Measurements from ENCODE around the gene KIF21B. TPM values are rescaled to one million over a fixed set of nuclear protein-coding genes. Genes with fewer than 3 reads are reported as not detected.

The KIF21B gene
- total and polyA plus RNA-seq, 9 of the 15 experiments (the other 6 are each of a cell fraction or from before 2014, with no cell fraction given) = 0.46 to 13.4 (median 5.9) TPM

- TF ChIP-seq ZKSCAN1 (IDR thresholded peaks at IDR 0.05; ENCODE audit: low read depth, low read length) (no peak), RFX1 (IDR thresholded peaks at IDR 0.05) (peak; percentile 68)
- peaks cover 0 to 5% of the 10 kb centered on the region in 2 experiments; a peak in 3 of 5 replicates for H3K4me1 ChIP-seq (replicated peaks in 1 of 2; ENCODE audit: control insufficient read depth in 2 of 2, insufficient read depth in 2 of 2, low read length in 2 of 2)
- 1% methylated on average over 8 of the region's 8 CpGs for WGBS (ENCODE audit: insufficient coverage, low coverage, missing lambda C conversion rate)
- no TSS peak for BruUV-seq (replicated peaks)
- CTCF ChIA-PET (ENCODE audit: low intra/inter-chr PET ratio) = no interaction called here
- no peak for FAIRE-seq
- POLR2A ChIA-PET = interaction anchor here (0.6 to 1.4 kb wide), 2 partner anchors 10 to 182 kb away, joined by 3 to 4 read pairs; no protein-coding TSS in a partner anchor
- peaks cover 22% of the 10 kb centered on the region; the same call in 1 of the 2 replicates for H4K20me1 ChIP-seq (replicated peaks; ENCODE audit: control insufficient read depth, insufficient read depth, low read length)
- ATAC-seq = no peak
- no peaks in the 10 kb centered on the region for H3K9me3 ChIP-seq (replicated peaks; ENCODE audit: control insufficient read depth, insufficient read depth, low read depth, low read length)
- H3K9me1 ChIP-seq (ENCODE audit: control insufficient read depth, insufficient read depth, low read length) = peaks cover 4% of the 10 kb centered on the region
- peaks cover 37 to 91% of the 10 kb centered on the region in 2 experiments for H3K27me3 ChIP-seq (ENCODE audit: control insufficient read depth in 2 of 2, insufficient read depth in 2 of 2, low read length in 2 of 2)
- intact Hi-C loops (cut with micrococcal nuclease) = no loop called here
- DNase-seq (ENCODE audit: extremely low read depth in 1 of 4, low spot score in 3 of 4) = no peak
- no peaks in the 10 kb centered on the region for H3K36me3 ChIP-seq (ENCODE audit: control insufficient read depth, insufficient read depth, low read length)
- H2AFZ ChIP-seq (ENCODE audit: low read depth, low read length) = no peak overlapping the region
- no peaks in the 10 kb centered on the region for H3K79me2 ChIP-seq (ENCODE audit: control insufficient read depth, insufficient read depth, low read length)
- no peak overlapping the region for H3K27ac ChIP-seq (ENCODE audit: extremely low read depth, low read depth, low read length)
- H3K9ac ChIP-seq (ENCODE audit: insufficient read depth in 1 of 2, low read depth in 2 of 2, low read length in 2 of 2) = no peak overlapping the region
- in situ Hi-C loops (cut with MboI) = no loop called here
- no peak overlapping the region for H3K4me3 ChIP-seq
- H3K4me2 ChIP-seq (ENCODE audit: insufficient read depth, low read length) = no peak overlapping the region
Measured at GRCh38 chr1:201062511-201063091, 39.1 kb upstream of the KIF21B start.

GRCh38 chr1:201061886-201062285 lies 38.4 kb upstream of the KIF21B start:
- intact Hi-C loops (cut with micrococcal nuclease) (no loop called here), in situ Hi-C loops (cut with MboI) (no loop called here)
- TF ChIP-seq HSF4 (CRISPR knock-in tag; IDR thresholded peaks at IDR 0.05; ENCODE audit: borderline replicate concordance) (no peak), ATF4 (CRISPR knock-in tag; IDR thresholded peaks at IDR 0.05) (no peak), MBD2 (IDR thresholded peaks at IDR 0.05; ENCODE audit: borderline replicate concordance, low read depth) (no peak)
- whole genome bisulfite sequencing (ENCODE audit: insufficient coverage, low coverage, missing lambda C conversion rate) = 0% methylated on average over 9 of the region's 12 CpGs
- no TSS peak for BruUV-seq (replicated peaks)
- Histone ChIP-seq H4K20me1 (replicated peaks; ENCODE audit: control insufficient read depth, insufficient read depth, low read length) (peaks cover 21% of the 10 kb centered on the region; the same call in 1 of the 2 replicates), H3K4me3 (no peak overlapping the region), H2AFZ (ENCODE audit: low read depth, low read length) (no peak overlapping the region), H3K9me1 (ENCODE audit: control insufficient read depth, insufficient read depth, low read length) (peaks cover 4% of the 10 kb centered on the region), H3K4me2 (ENCODE audit: insufficient read depth, low read length) (no peak overlapping the region), H3K9ac (ENCODE audit: insufficient read depth in 1 of 2, low read depth in 2 of 2, low read length in 2 of 2) (no peak overlapping the region), H3K9me3 (replicated peaks; ENCODE audit: control insufficient read depth, insufficient read depth, low read depth, low read length) (no peaks in the 10 kb centered on the region), H3K27ac (ENCODE audit: extremely low read depth, low read depth, low read length) (no peak overlapping the region), H3K36me3 (ENCODE audit: control insufficient read depth, insufficient read depth, low read length) (no peaks in the 10 kb centered on the region), H3K27me3 (ENCODE audit: control insufficient read depth in 2 of 2, insufficient read depth in 2 of 2, low read length in 2 of 2) (peaks cover 30 to 87% of the 10 kb centered on the region in 2 experiments), H3K4me1 (replicated peaks in 1 of 2; ENCODE audit: control insufficient read depth in 2 of 2, insufficient read depth in 2 of 2, low read length in 2 of 2) (peaks cover 0 to 5% of the 10 kb centered on the region in 2 experiments; a peak in 3 of 5 replicates), H3K79me2 (ENCODE audit: control insufficient read depth, insufficient read depth, low read length) (no peaks in the 10 kb centered on the region)
- no peak for ATAC-seq
- FAIRE-seq = no peak
- ChIA-PET POLR2A (no interaction called here), CTCF (ENCODE audit: low intra/inter-chr PET ratio) (no interaction called here)
- DNase-seq (ENCODE audit: extremely low read depth in 1 of 4, low spot score in 3 of 4) = no peak
